IMR-90 (cell line): ENCODE data around the gene PLA2G2F. TPM values are rescaled to one million over a fixed set of nuclear protein-coding genes. Genes with fewer than 3 reads are reported as not detected.

Source experiments
- ATAC-seq: fragments of 200-7000 bp; cut with Tn5 transposase; 2 replicates; pipeline ENCODE4 v1.9.1; 2020; ENCODE audit warnings: low read depth, mild to moderate bottlenecking, moderate library complexity
- BruUV-seq: library from RNA; stranded (reverse); fragments of 400-500 nt; replicated peaks from 2 replicates; lab custom pipeline; 2021; lab: Mats Ljungman, UMichigan
- CTCF ChIA-PET: fragments of 300-600 bp; formaldehyde crosslinking; extraction: SDS; loops from one replicate; lab custom pipeline; 2021; ENCODE audit warnings: antibody characterized with exemption; lab: Yijun Ruan, JAX
- POLR2A ChIA-PET: fragments of 300-600 bp; sonication (Branson Sonifier 250); formaldehyde crosslinking; loops from one replicate; lab custom pipeline; 2022; ENCODE audit warnings: antibody characterized with exemption; ENCODE audit not compliant: unreplicated experiment; lab: Charles Lee
- DNase-seq: peaks from one replicate; pipeline ENCODE4 v3.0.0; 2013
- H2AFZ ChIP-seq: replicated peaks from 2 replicates; pipeline ENCODE3; 2013; ENCODE audit warnings: low read length, mild to moderate bottlenecking; ENCODE audit not compliant: poor library complexity
- H2AK5ac ChIP-seq: 2 replicates; pipeline ENCODE4 v1.6.1; 2013; ENCODE audit warnings: low read depth, low read length, inconsistent platforms
- H2AK9ac ChIP-seq: replicated peaks from 2 replicates; pipeline ENCODE3; 2013; ENCODE audit warnings: mild to moderate bottlenecking, low read depth, low read length, moderate library complexity; ENCODE audit not compliant: poor library complexity
- H2BK120ac ChIP-seq: 2 replicates; pipeline ENCODE4 v1.6.1; 2013; ENCODE audit warnings: low read depth, low read length, inconsistent platforms
- H2BK15ac ChIP-seq: 3 replicates; pipeline ENCODE4 v1.6.1; 2013; ENCODE audit warnings: low read depth, low read length, inconsistent platforms
- H2BK20ac ChIP-seq: 2 replicates; pipeline ENCODE4 v1.6.1; 2013; ENCODE audit warnings: low read depth, mild to moderate bottlenecking, inconsistent platforms, low read length, moderate library complexity
- H2BK5ac ChIP-seq: 2 replicates; pipeline ENCODE4 v1.6.1; 2013; ENCODE audit warnings: mild to moderate bottlenecking, low read depth, low read length, inconsistent platforms; ENCODE audit not compliant: poor library complexity, severe bottlenecking
- H3K14ac ChIP-seq: replicated peaks from 2 replicates; pipeline ENCODE4 v1.6.1; 2013; ENCODE audit warnings: low read depth, low read length, inconsistent platforms
- H3K18ac ChIP-seq: 2 replicates; pipeline ENCODE4 v1.6.1; 2013; ENCODE audit warnings: low read depth, low read length, control low read depth
- H3K23ac ChIP-seq: 2 replicates; pipeline ENCODE4 v1.6.1; 2013; ENCODE audit warnings: low read depth, low read length, inconsistent platforms
- H3K27ac ChIP-seq: 2 replicates; pipeline ENCODE4 v1.5.1; 2013; ENCODE audit warnings: mild to moderate bottlenecking, control low read depth, low read length; ENCODE audit not compliant: insufficient read depth
- H3K27me3 ChIP-seq: 2 replicates; pipeline ENCODE4 v1.6.1; 2013; ENCODE audit warnings: low read length; ENCODE audit not compliant: control insufficient read depth, insufficient read depth
- H3K36me3 ChIP-seq: 2 replicates; pipeline ENCODE4 v1.6.1; 2013; ENCODE audit warnings: low read length, mixed read lengths; ENCODE audit not compliant: control insufficient read depth, insufficient read depth
- H3K4ac ChIP-seq: 2 replicates; pipeline ENCODE4 v1.6.1; 2013; ENCODE audit warnings: low read depth, low read length, inconsistent platforms
- H3K4me1 ChIP-seq: 2 replicates; pipeline ENCODE4 v1.6.1; 2013; ENCODE audit warnings: low read length, mixed read lengths; ENCODE audit not compliant: control insufficient read depth, insufficient read depth
- H3K4me2 ChIP-seq: 2 replicates; pipeline ENCODE4 v1.6.1; 2013; ENCODE audit warnings: low read depth, mild to moderate bottlenecking, control low read depth, low read length, moderate library complexity
- H3K4me3 ChIP-seq: 2 replicates; pipeline ENCODE4 v1.5.1; 2013; ENCODE audit warnings: low read depth, mild to moderate bottlenecking, control low read depth, low read length, moderate library complexity; ENCODE audit not compliant: insufficient read depth
- H3K56ac ChIP-seq: 2 replicates; pipeline ENCODE4 v1.6.1; 2013; ENCODE audit warnings: low read length, inconsistent platforms; ENCODE audit not compliant: insufficient read depth; ENCODE audit errors: extremely low read depth
- H3K79me1 ChIP-seq, 2 experiments: 2 replicates each; pipeline ENCODE4 v1.6.1; 2013; ENCODE audit warnings: low read length in 2 of 2, inconsistent platforms in 1 of 2, low read depth in 1 of 2
- H3K9ac ChIP-seq: 2 replicates; pipeline ENCODE4 v1.6.1; 2013; ENCODE audit warnings: low read depth, low read length, control low read depth
- H3K9me1 ChIP-seq: 2 replicates; pipeline ENCODE4 v1.6.1; 2013; ENCODE audit warnings: low read length, inconsistent platforms; ENCODE audit not compliant: insufficient read depth
- H3K9me3 ChIP-seq: 2 replicates; pipeline ENCODE4 v1.6.1; 2013; ENCODE audit warnings: low read length; ENCODE audit not compliant: control insufficient read depth, insufficient read depth
- H4K20me1 ChIP-seq: 2 replicates; pipeline ENCODE4 v1.6.1; 2013; ENCODE audit warnings: low read length, inconsistent platforms; ENCODE audit not compliant: insufficient read depth
- H4K5ac ChIP-seq: 2 replicates; pipeline ENCODE4 v1.6.1; 2013; ENCODE audit warnings: mild to moderate bottlenecking, low read depth, low read length, control low read depth
- H4K8ac ChIP-seq, 2 experiments: 2 replicates each; pipeline ENCODE4 v1.6.1; 2013; ENCODE audit warnings: low read depth in 2 of 2, low read length in 2 of 2, control low read depth in 1 of 2, inconsistent platforms in 1 of 2
- H4K91ac ChIP-seq: 2 replicates; pipeline ENCODE4 v1.6.1; 2013; ENCODE audit warnings: low read depth, low read length, inconsistent platforms; ENCODE audit not compliant: insufficient read depth
- BHLHE40 ChIP-seq: fragments of 150-350 bp; IDR thresholded peaks from 2 replicates; pipeline ENCODE4 v1.6.1; 2016; ENCODE audit warnings: mild to moderate bottlenecking, low read depth, low read length
- CEBPB ChIP-seq: IDR thresholded peaks from 2 replicates; pipeline ENCODE4 v1.6.1; 2012; ENCODE audit warnings: low read depth, low read length, improper control_type of control experiment
- CHD1 ChIP-seq: IDR thresholded peaks from 2 replicates; pipeline ENCODE4 v1.6.1; 2012; ENCODE audit warnings: low read depth, low read length, improper control_type of control experiment
- CTCF ChIP-seq: conservative IDR thresholded peaks from 2 replicates; pipeline ENCODE4 v1.5.1; 2012; ENCODE audit warnings: mild to moderate bottlenecking, low read depth, low read length, improper control_type of control experiment
- ELK1 ChIP-seq: fragments of 150-350 bp; IDR thresholded peaks from 2 replicates; pipeline ENCODE4 v1.6.1; 2016; ENCODE audit warnings: low read depth, mild to moderate bottlenecking, low read length, moderate library complexity, borderline replicate concordance
- FOS ChIP-seq: fragments of 150-350 bp; IDR thresholded peaks from 2 replicates; pipeline ENCODE4 v1.6.1; 2016; ENCODE audit warnings: low read depth, low read length
- MAFK ChIP-seq: IDR thresholded peaks from 2 replicates; pipeline ENCODE4 v1.6.1; 2012; ENCODE audit warnings: low read depth, low read length, improper control_type of control experiment
- MAZ ChIP-seq: IDR thresholded peaks from 2 replicates; pipeline ENCODE4 v1.6.1; 2012; ENCODE audit warnings: low read depth, mild to moderate bottlenecking, low read length, improper control_type of control experiment, moderate library complexity, borderline replicate concordance
- MXI1 ChIP-seq: IDR thresholded peaks from 2 replicates; pipeline ENCODE4 v1.6.1; 2012; ENCODE audit warnings: low read depth, mild to moderate bottlenecking, low read length, moderate library complexity, borderline replicate concordance
- NFE2L2 ChIP-seq: fragments of 150-350 bp; IDR thresholded peaks from 2 replicates; pipeline ENCODE4 v1.6.1; 2016; ENCODE audit warnings: low read depth, mild to moderate bottlenecking, low read length
- POLR2A ChIP-seq: IDR thresholded peaks from 2 replicates; pipeline ENCODE4 v1.6.1; 2012; ENCODE audit warnings: mild to moderate bottlenecking, low read depth, low read length
- RAD21 ChIP-seq: IDR thresholded peaks from 2 replicates; pipeline ENCODE4 v1.6.1; 2012; ENCODE audit warnings: low read length, improper control_type of control experiment
- RFX5 ChIP-seq: IDR thresholded peaks from 2 replicates; pipeline ENCODE4 v1.8.0; 2012; ENCODE audit warnings: low read depth, mild to moderate bottlenecking, low read length, moderate library complexity
- SMC3 ChIP-seq: fragments of 150-350 bp; IDR thresholded peaks from 2 replicates; pipeline ENCODE4 v1.6.1; 2016; ENCODE audit warnings: low read depth, mild to moderate bottlenecking, antibody characterized with exemption, low read length, moderate library complexity
- WGBS, 2 experiments: methylation state at CpG; one replicate each; pipeline versions ENCODE4 v1.1.5 to v1.1.7; 2013; ENCODE audit warnings: missing lambda C conversion rate in 2 of 2; ENCODE audit not compliant: insufficient read length in 1 of 2; ENCODE audit errors: extremely low coverage in 2 of 2; 5-methylcytosine and 5-hydroxymethylcytosine counted together
- dilution Hi-C: fragments of 300-500 bp; cut with HindIII; formaldehyde crosslinking; loops from one replicate; pipeline ENCODE4 v1.14.3; 2018; ENCODE audit warnings: low sequenced_read_pairs; ENCODE audit not compliant: unreplicated experiment
- in situ Hi-C: fragments of 300-500 bp; cut with MboI; formaldehyde crosslinking; loops from 3 replicates; pipeline ENCODE4 v1.14.3; 2019; ENCODE audit warnings: low sequenced_read_pairs, inconsistent platforms, mixed read lengths
- intact Hi-C: fragments of 100-400 bp; cut with micrococcal nuclease; formaldehyde crosslinking; loops from 2 replicates; pipeline ENCODE4 v1.10.0; 2022
- polyA plus RNA-seq, 3 experiments: library from polyadenylated mRNA; depleted of rRNA; stranded (reverse); fragments of >200 nt; gene quantifications; 2 replicates each; pipeline ENCODE4 v1.2.3, GENCODE V29; 2012; ENCODE audit warnings: low replicate concordance in 1 of 3
- total RNA-seq: library from RNA; depleted of rRNA; stranded (reverse); fragments of >200 nt; gene quantifications from 2 replicates; pipeline ENCODE4 v1.2.3, GENCODE V29; 2012
- TF ChIP-seq, protein P1 (sequence below): fragments of 150-350 bp; IDR thresholded peaks from 2 replicates; pipeline ENCODE4 v1.6.1; 2017; ENCODE audit warnings: mild to moderate bottlenecking, antibody characterized with exemption, low read length, low read depth

Gene PLA2G2F
- total and polyA plus RNA-seq, 2 of the 4 experiments (the other 2 are of a cell fraction) = not detected

DNA sequence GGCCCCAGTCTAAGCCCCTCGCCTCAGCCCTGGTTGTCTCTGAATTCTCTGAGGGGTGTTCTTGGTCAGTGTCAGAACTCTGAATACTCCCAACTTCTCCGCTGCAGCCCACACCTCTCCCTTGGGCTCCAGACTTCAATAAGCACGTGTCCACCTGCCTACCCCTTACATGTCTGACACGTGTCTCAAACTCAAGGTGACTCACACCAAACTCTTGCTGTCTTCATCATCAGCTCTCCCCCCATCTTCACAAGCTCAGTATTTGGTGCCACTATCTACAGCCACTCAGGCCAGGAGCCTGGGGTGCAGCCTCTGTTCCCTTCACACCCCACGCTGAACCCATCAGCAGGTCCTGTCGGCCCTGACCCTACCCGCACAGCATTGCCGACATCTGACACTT lies 28.0 kb downstream of the PLA2G2F start:
- Histone ChIP-seq H4K91ac (no peak overlapping the region), H3K79me1 (no peaks in the 10 kb centered on the region), H3K4me2 (no peak overlapping the region), H2BK20ac (no peak overlapping the region), H3K56ac (no peak overlapping the region), H3K27ac (no peak overlapping the region), H3K9me1 (no peaks in the 10 kb centered on the region), H4K8ac (no peak overlapping the region), H4K20me1 (no peaks in the 10 kb centered on the region), H3K14ac (no peak overlapping the region), H2BK120ac (no peak overlapping the region), H3K4ac (no peak overlapping the region), H3K4me3 (no peak overlapping the region), H3K18ac (no peak overlapping the region), H3K9ac (no peak overlapping the region), H3K27me3 (peaks cover 16% of the 10 kb centered on the region), H3K4me1 (no peaks in the 10 kb centered on the region; the same call in 1 of the 2 replicates), H3K23ac (no peak overlapping the region), H2BK5ac (no peak overlapping the region), H3K9me3 (no peaks in the 10 kb centered on the region), H2AK5ac (no peak overlapping the region), H3K36me3 (no peaks in the 10 kb centered on the region), H2AFZ (no peak overlapping the region), H4K5ac (no peak overlapping the region), H2AK9ac (no peak overlapping the region), H2BK15ac (no peak overlapping the region)
- POLR2A ChIA-PET = no interaction called here
- CTCF ChIA-PET = no interaction called here
- no TSS peak for BruUV-seq
- intact Hi-C loops = no loop called here
- TF ChIP-seq FOS (no peak), POLR2A (no peak), MXI1 (no peak), SMC3 (no peak), MAFK (no peak), BHLHE40 (no peak), CTCF (no peak), CHD1 (no peak), ELK1 (no peak), RFX5 (no peak), CEBPB (no peak), MAZ (no peak), NFE2L2 (no peak), RAD21 (no peak)
- TF ChIP-seq, protein P1, sequence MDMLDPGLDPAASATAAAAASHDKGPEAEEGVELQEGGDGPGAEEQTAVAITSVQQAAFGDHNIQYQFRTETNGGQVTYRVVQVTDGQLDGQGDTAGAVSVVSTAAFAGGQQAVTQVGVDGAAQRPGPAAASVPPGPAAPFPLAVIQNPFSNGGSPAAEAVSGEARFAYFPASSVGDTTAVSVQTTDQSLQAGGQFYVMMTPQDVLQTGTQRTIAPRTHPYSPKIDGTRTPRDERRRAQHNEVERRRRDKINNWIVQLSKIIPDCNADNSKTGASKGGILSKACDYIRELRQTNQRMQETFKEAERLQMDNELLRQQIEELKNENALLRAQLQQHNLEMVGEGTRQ = no peak
- dilution Hi-C loops = no loop called here
- no peak for DNase-seq
- 54% methylated on average over 7 of the region's 8 CpGs; no CpG with 5 or more reads in 1 of the 2 experiments for WGBS, 2 experiments
- in situ Hi-C loops = no loop called here
- no peak for ATAC-seq
